ENCODE results near the gene SLC12A4. TPM values are rescaled to one million over a fixed set of nuclear protein-coding genes. Genes with fewer than 3 reads are reported as not detected.

Gene SLC12A4
- total and polyA plus RNA-seq, 2 of the 13 experiments (the other 11 are each of a cell fraction or from before 2014, with no cell fraction given): 65.1 to 84.3 TPM

- TF ChIP-seq NONO (IDR thresholded peaks at IDR 0.05) (no peak), NONO (CRISPR knock-in tag; conservative IDR thresholded peaks at IDR 0.05) (peak; percentile 83), RAD51 (IDR thresholded peaks at IDR 0.05; ENCODE audit: borderline replicate concordance) (no peak), AHDC1 (CRISPR knock-in tag; IDR thresholded peaks at IDR 0.05; ENCODE audit: borderline replicate concordance) (no peak), TMF1 (CRISPR knock-in tag; IDR thresholded peaks at IDR 0.05; ENCODE audit: low read depth) (no peak), GABPB1 (CRISPR knock-in tag; IDR thresholded peaks at IDR 0.05) (peak; percentile 37; the same call in 1 of the 2 replicates), PHF20 (CRISPR knock-in tag; IDR thresholded peaks at IDR 0.05) (no peak)
These were observed 39.7 kb downstream of the SLC12A4 start (continued) for GRCh38 chr16:67928561-67929364.
